GM19193 (cell line): ENCODE results near the gene RAB31.

Experiments
- POLR2A ChIP-seq: IDR thresholded peaks from 4 replicates; pipeline ENCODE4 v1.6.1; 2011; ENCODE audit not compliant: insufficient read depth, insufficient read length; ENCODE audit errors: extremely low read depth

Gene RAB31

GRCh38 chr18:9850309-9850708 lies 142.2 kb downstream of the RAB31 start:
- no peak for TF ChIP-seq POLR2A

GRCh38 chr18:9851511-9851910 lies 143.4 kb downstream of the RAB31 start:
- TF ChIP-seq POLR2A: no peak

GRCh38 chr18:9852266-9853081 lies 144.4 kb downstream of the RAB31 start:
- TF ChIP-seq POLR2A: no peak

- TF ChIP-seq POLR2A: no peak
Observed at GRCh38 chr18:9854801-9855676, 146.9 kb downstream of the RAB31 start.

- TF ChIP-seq POLR2A: no peak
Observed at GRCh38 chr18:9855681-9856080, 147.6 kb downstream of the RAB31 start.

GRCh38 chr18:9856092-9856491 lies 148.0 kb downstream of the RAB31 start:
- no peak for TF ChIP-seq POLR2A

GRCh38 chr18:9858642-9859041 lies 150.5 kb downstream of the RAB31 start:
- TF ChIP-seq POLR2A: no peak

- TF ChIP-seq POLR2A: no peak
Observed at GRCh38 chr18:9859232-9859631, 151.1 kb downstream of the RAB31 start.

GRCh38 chr18:9860682-9861081 lies 152.6 kb downstream of the RAB31 start:
- TF ChIP-seq POLR2A: no peak

- TF ChIP-seq POLR2A: no peak
Observed at GRCh38 chr18:9861157-9861556, 153.1 kb downstream of the RAB31 start.

GRCh38 chr18:9861933-9862332 lies 153.8 kb downstream of the RAB31 start:
- TF ChIP-seq POLR2A: no peak

GRCh38 chr18:9862686-9863085 lies 154.6 kb downstream of the RAB31 start:
- TF ChIP-seq POLR2A: no peak

GRCh38 chr18:9863282-9863681 lies 155.2 kb downstream of the RAB31 start:
- no peak for TF ChIP-seq POLR2A

GRCh38 chr18:9865764-9866490 lies 157.8 kb downstream of the RAB31 start:
- TF ChIP-seq POLR2A: no peak

GRCh38 chr18:9866627-9867026 lies 158.5 kb downstream of the RAB31 start:
- no peak for TF ChIP-seq POLR2A
